H7 (cell line): ENCODE results near the gene UBR4. TPM values are rescaled to one million over a fixed set of nuclear protein-coding genes. Genes with fewer than 3 reads are reported as not detected.
"Not testable (repeated sequence)": the region's sequence is repeated elsewhere in the genome, so short reads cannot be mapped to it uniquely, and the experiment has no call there.

Experiments
- DNase-seq: peaks from one replicate; pipeline ENCODE4 v3.0.0; 2012
- H3K27me3 ChIP-seq: 2 replicates; pipeline ENCODE4 v1.6.0; 2011; ENCODE audit warnings: mild to moderate bottlenecking, low read length; ENCODE audit not compliant: control insufficient read depth, insufficient read depth
- H3K36me3 ChIP-seq: replicated peaks from 2 replicates; pipeline ENCODE4 v1.5.1; 2011; ENCODE audit warnings: low read length; ENCODE audit not compliant: control insufficient read depth, insufficient read depth
- H3K4me3 ChIP-seq: 2 replicates; pipeline ENCODE4 v1.5.1; 2011; ENCODE audit warnings: low read depth, mild to moderate bottlenecking, control low read depth, low read length, moderate library complexity; ENCODE audit not compliant: insufficient read depth
- total RNA-seq: library from RNA; depleted of rRNA; stranded (reverse); fragments of >200 nt; shearing (Covaris generic); gene quantifications from 2 replicates; pipeline ENCODE4 v1.2.3, GENCODE V29; 2014

Gene UBR4
- total RNA-seq, 1 experiment from 2014 or later, result 87.7 TPM

GRCh38 chr1:19231736-19232523, 21.9 kb upstream of the UBR4 start:
- not testable (repeated sequence) for H3K27me3 ChIP-seq, H3K4me3 ChIP-seq, DNase-seq
- H3K36me3 ChIP-seq, result peaks cover 47% of the 10 kb centered on the region

DNA sequence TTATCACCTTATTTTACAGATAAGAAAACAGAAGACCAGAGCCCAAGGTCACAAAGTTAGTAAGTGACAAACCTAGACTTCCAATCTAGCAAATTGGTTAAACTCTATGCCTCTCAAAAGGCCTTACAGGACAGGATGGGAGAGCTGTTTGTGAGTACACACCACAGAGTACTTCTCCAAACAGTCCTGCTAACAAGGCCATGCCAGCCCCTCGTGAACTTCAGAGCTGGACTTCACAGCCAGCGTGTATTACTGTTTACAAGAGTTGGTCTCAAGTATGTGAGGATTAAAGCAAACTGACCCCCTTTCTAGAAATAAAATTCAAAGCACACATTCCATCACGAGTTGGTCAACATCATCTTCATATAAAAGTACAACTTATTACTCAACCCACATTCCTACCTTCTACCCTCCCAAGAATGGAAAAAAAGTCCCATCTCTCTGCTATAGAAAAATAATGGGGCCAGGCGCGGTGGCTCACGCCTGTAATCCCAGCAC, 19.8 kb upstream of the UBR4 start:
- no peak for DNase-seq
- H3K36me3 ChIP-seq, result peaks cover 50% of the 10 kb centered on the region
- H3K27me3 ChIP-seq, result no peaks in the 10 kb centered on the region
- H3K4me3 ChIP-seq, result no peak overlapping the region

GRCh38 chr1:19229229-19229628, 19.2 kb upstream of the UBR4 start:
- no peak for DNase-seq
- Histone ChIP-seq H3K36me3 (peaks cover 50% of the 10 kb centered on the region), H3K27me3 (no peaks in the 10 kb centered on the region), H3K4me3 (no peak overlapping the region)

- no peak for DNase-seq
Measured at GRCh38 chr1:19222979-19223824, 13.1 kb upstream of the UBR4 start.

DNA sequence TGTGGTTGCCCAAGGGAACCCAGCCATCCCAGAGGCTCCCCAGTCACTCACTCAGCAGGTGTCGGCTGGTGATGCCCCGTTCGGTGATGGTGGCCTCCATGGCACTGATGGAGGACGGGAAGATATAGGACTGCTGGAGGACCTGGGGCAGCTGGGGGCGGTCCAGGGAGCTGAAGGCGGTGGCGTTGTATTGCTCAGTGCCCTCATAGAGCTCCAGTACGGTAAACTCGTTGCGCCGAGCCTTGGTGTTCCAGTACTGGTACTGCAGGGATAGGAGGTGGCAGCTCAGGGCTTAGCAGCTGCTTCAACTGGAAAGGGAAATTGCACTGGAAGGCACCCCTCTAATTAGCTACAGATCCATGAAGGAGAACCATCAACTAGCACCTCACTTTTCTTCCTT, 12.5 kb upstream of the UBR4 start:
- Histone ChIP-seq H3K36me3 (peaks cover 43% of the 10 kb centered on the region), H3K27me3 (no peaks in the 10 kb centered on the region)
- no peak for DNase-seq

More at GRCh38 chr1:19222979-19223824, 13.1 kb upstream of the UBR4 start:
- H3K36me3 ChIP-seq, result peaks cover 41% of the 10 kb centered on the region
- H3K27me3 ChIP-seq, result no peaks in the 10 kb centered on the region
- no peak overlapping the region for H3K4me3 ChIP-seq

DNA sequence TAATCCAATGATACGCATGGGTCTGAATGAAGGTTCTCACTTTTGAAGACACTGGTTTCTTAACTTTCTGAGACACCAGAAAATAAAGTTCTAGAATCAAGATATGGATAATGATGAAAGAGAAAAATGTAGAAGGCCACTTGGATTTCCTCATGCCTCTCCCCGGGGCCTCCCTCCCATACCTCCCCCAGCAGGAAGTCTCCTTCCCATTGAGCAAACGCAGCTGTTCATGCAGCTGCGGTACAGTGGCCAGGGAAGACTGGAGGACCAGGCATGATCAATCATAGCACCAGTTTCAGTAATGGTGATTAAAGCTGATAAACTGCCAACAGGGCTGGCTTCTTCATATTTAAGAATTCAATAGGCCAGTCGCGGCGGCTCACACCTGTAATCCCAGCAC, 10.9 kb upstream of the UBR4 start:
- H3K36me3 ChIP-seq, result peaks cover 35% of the 10 kb centered on the region
- DNase-seq, result no peak
- H3K4me3 ChIP-seq, result no peak overlapping the region
- H3K27me3 ChIP-seq, result no peaks in the 10 kb centered on the region

More for the DNA sequence above, 12.5 kb upstream of the UBR4 start:
- H3K4me3 ChIP-seq, result no peak overlapping the region

DNA sequence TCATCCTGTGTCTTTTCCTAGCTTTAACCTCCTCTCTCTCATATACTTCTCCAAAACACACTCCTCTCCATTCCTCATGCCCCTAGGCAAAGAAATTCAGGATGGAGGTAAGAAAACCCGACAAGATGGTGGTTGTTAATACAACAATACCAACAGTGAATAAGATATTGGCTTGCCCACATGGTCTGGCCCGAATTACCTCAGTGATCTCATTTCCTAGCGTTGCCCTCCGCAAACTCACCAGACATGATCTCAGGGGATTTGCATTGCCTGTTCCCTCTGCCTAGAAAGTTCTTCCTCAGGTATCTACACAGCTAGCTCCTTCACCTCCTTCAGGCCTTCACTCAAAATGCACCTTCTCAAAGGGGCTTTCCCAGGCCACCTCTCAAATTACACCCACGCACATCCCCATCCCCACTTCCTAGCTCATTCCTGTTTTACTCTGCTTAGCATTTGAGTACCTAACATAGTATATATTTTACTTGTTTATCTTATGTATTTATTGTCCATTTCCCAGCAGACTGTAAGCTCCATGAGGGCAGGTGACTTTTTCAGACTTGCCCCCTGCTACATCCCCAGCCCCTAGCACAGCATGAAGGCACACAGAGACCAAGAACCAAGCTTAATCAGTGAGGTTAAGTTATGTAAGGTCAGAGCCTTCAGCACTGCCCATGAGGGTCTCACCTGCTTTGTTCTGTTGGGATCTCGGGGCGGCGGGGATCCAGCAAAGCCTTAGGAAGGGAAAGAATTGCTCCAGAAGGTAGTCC, 10.2 kb upstream of the UBR4 start:
- no peaks in the 10 kb centered on the region for H3K27me3 ChIP-seq
- peak; percentile 21 for DNase-seq
- H3K36me3 ChIP-seq, result peaks cover 31% of the 10 kb centered on the region
- no peak overlapping the region for H3K4me3 ChIP-seq

- DNase-seq, result no peak
- Histone ChIP-seq H3K36me3 (peaks cover 29% of the 10 kb centered on the region), H3K4me3 (no peak overlapping the region), H3K27me3 (no peaks in the 10 kb centered on the region)
Measured at GRCh38 chr1:19219451-19219850, 9.4 kb upstream of the UBR4 start.

DNA sequence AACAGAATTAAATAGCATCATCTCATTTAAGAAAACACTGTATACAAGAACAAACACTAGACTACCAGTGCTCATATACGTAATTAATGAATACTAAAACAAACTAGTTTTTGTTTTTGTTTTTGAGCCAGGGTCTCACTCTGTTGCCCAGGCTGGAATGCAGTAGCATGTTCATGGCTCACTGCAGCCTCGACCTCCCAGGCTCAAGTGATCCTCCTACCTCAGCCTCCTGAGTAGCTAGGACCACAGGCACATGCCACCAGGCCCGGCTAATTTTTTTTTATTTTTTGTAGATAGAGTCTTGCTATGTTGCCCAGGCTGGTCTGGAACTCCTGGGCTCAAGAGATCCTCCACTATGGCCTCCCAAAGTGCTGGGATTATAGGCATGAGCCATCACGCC, 6.5 kb upstream of the UBR4 start:
- H3K4me3 ChIP-seq, H3K27me3 ChIP-seq, DNase-seq: not testable (repeated sequence)
- peaks cover 15% of the 10 kb centered on the region for H3K36me3 ChIP-seq

- Histone ChIP-seq H3K27me3 (no peaks in the 10 kb centered on the region), H3K36me3 (peaks cover 2% of the 10 kb centered on the region), H3K4me3 (no peak overlapping the region)
- no peak for DNase-seq
Measured at GRCh38 chr1:19213580-19213979, 3.5 kb upstream of the UBR4 start.

GRCh38 chr1:19212167-19212566, 2.1 kb upstream of the UBR4 start:
- H3K36me3 ChIP-seq, result no peaks in the 10 kb centered on the region; the same call in none of the 2 replicates
- H3K4me3 ChIP-seq, result no peak overlapping the region

DNA sequence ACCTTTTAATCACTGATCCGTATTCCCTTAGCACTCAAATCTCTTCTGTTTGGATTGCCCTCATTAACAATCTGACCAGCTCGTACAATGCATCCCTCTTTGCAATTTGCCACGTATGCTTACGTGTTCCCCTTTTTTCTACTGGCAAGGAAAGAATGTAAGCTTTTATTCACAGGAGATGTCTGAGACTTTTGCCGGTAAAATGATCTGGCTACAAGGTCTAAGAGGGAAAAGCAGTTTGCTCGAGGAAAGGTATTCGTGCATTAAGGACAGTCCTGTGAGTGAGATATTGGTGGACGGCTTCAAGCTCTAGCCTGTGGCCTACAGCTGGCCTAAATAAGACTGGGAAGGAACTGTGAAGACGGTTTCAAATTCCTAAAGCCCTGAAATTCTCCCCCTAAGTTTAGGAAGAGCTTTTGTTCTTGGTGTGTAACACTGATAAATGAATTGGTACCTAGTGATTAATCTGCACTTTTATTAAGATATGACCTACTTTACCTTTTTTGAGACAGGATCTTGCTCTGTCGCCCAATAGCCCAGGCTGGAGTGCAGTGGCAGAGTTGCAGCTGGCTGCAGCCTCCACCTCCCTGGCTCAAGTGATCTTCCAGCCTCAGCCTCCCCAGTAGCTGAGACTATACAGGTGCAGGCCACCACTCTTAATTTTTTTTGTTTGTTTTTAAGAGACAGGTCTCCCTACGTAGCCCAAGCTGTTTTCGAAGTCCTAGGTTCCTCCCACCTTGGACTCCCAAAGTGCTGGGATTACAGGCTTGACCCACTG, 895 bp upstream of the UBR4 start:
- peak overlapping the region; percentile 97 for H3K4me3 ChIP-seq
- no peaks in the 10 kb centered on the region; the same call in none of the 2 replicates for H3K36me3 ChIP-seq
- peak; percentile 20 for DNase-seq

More at GRCh38 chr1:19212167-19212566, 2.1 kb upstream of the UBR4 start:
- H3K27me3 ChIP-seq, result no peaks in the 10 kb centered on the region
- DNase-seq, result no peak

GRCh38 chr1:19209439-19209989, 552 bp downstream of the UBR4 start:
- H3K36me3 ChIP-seq, result no peaks in the 10 kb centered on the region; the same call in none of the 2 replicates
- no peak for DNase-seq

More for the DNA sequence above, 895 bp upstream of the UBR4 start:
- no peaks in the 10 kb centered on the region for H3K27me3 ChIP-seq

More at GRCh38 chr1:19209439-19209989, 552 bp downstream of the UBR4 start:
- Histone ChIP-seq H3K4me3 (peak overlapping the region; percentile 97), H3K27me3 (no peaks in the 10 kb centered on the region)
